Measurements from ENCODE around the gene TRMT1. TPM values are rescaled to one million over a fixed set of nuclear protein-coding genes. Genes with fewer than 3 reads are reported as not detected.

Gene TRMT1
- total RNA-seq, 1 experiment from 2014 or later: 52.0 TPM

- intact Hi-C loops (cut with micrococcal nuclease; ENCODE audit: unreplicated experiment): no loop called here
These were observed 55.3 kb downstream of the TRMT1 start for GRCh38 chr19:13060964-13061927.

More at GRCh38 chr19:13060964-13061927, 55.3 kb downstream of the TRMT1 start:
- Histone ChIP-seq H3K27ac (ENCODE audit: low read length) (peak overlapping the region; percentile 99), H3K9me3 (ENCODE audit: control insufficient read depth, insufficient read depth, low read depth, low read length) (no peaks in the 10 kb centered on the region), H3K4me1 (ENCODE audit: control insufficient read depth, insufficient read depth, low read length) (peaks cover 74% of the 10 kb centered on the region), H3K4me3 (ENCODE audit: low read depth in 2 of 2, low read length in 2 of 2) (peak overlapping the region; percentile 13 to 50), H3K27me3 (ENCODE audit: control insufficient read depth, insufficient read depth, low read length) (no peaks in the 10 kb centered on the region), H3K36me3 (ENCODE audit: control insufficient read depth, insufficient read depth, low read length) (no peaks in the 10 kb centered on the region)
- CTCF ChIA-PET: interaction anchor here (0.5 to 1.5 kb wide), 16 partner anchors 10 to 96 kb away, joined by 3 to 13 read pairs (median 4); no protein-coding TSS in a partner anchor
- POLR2A ChIA-PET: interaction anchor here (0.6 to 1.7 kb wide), 2 partner anchors 10 to 30 kb away, joined by 4 to 9 read pairs; no protein-coding TSS in a partner anchor
- peak; percentile 43 for DNase-seq (ENCODE audit: low read depth, low spot score)
- BruUV-seq (replicated peaks): no TSS peak
- in situ Hi-C loops (cut with HindIII; ENCODE audit: low pct_unique_long_range_greater_than_20kb, low sequenced_read_pairs): no loop called here
- TF ChIP-seq SIN3A (IDR thresholded peaks at IDR 0.05; ENCODE audit: borderline replicate concordance, insufficient read depth, low read depth, low read length) (no peak), CTCF (IDR thresholded peaks at IDR 0.05) (peak; percentile 90), REST (IDR thresholded peaks at IDR 0.05; ENCODE audit: insufficient read depth in 1 of 2, low read depth in 2 of 2, low read length in 1 of 2) (no peak)
- ATAC-seq: peak; percentile 79

Measured in Panc1 (cell line).